ENCODE measurements around the gene TEKT3.

- TF ChIP-seq CTCF (IDR thresholded peaks at IDR 0.05; ENCODE audit: low read depth, low read length, missing input control) (no peak), YY1 (IDR thresholded peaks at IDR 0.05) (no peak), REST (IDR thresholded peaks at IDR 0.05) (no peak), TAF1 (conservative IDR thresholded peaks at IDR 0.05) (no peak), RXRA (IDR thresholded peaks at IDR 0.05) (peak in 1 of 2 donors; percentile 40), ATF3 (IDR thresholded peaks at IDR 0.05) (no peak), MAX (IDR thresholded peaks at IDR 0.05) (no peak), EGR1 (IDR thresholded peaks at IDR 0.05; ENCODE audit: low read depth in 2 of 2) (no peak), GABPA (IDR thresholded peaks at IDR 0.05 in 1 of 2, conservative IDR thresholded peaks at IDR 0.05 in 1 of 2) (no peak), HNF4G (IDR thresholded peaks at IDR 0.05) (no peak), ZBTB33 (IDR thresholded peaks at IDR 0.05) (no peak), FOXA1 (IDR thresholded peaks at IDR 0.05) (no peak), JUND (IDR thresholded peaks at IDR 0.05) (peak in 1 of 2 donors; percentile 32), RAD21 (IDR thresholded peaks at IDR 0.05) (no peak)
These were observed 68.1 kb downstream of the TEKT3 start for GRCh38 chr17:15273141-15273793.
